IPS-NIHi7 (cell line): Measurements from ENCODE around the gene SZT2.

Experiments used
- DNase-seq: peaks from one replicate; pipeline ENCODE4 v3.0.0; 2012; ENCODE audit warnings: mixed read lengths; ENCODE audit errors: extremely low spot score

Gene SZT2

DNA sequence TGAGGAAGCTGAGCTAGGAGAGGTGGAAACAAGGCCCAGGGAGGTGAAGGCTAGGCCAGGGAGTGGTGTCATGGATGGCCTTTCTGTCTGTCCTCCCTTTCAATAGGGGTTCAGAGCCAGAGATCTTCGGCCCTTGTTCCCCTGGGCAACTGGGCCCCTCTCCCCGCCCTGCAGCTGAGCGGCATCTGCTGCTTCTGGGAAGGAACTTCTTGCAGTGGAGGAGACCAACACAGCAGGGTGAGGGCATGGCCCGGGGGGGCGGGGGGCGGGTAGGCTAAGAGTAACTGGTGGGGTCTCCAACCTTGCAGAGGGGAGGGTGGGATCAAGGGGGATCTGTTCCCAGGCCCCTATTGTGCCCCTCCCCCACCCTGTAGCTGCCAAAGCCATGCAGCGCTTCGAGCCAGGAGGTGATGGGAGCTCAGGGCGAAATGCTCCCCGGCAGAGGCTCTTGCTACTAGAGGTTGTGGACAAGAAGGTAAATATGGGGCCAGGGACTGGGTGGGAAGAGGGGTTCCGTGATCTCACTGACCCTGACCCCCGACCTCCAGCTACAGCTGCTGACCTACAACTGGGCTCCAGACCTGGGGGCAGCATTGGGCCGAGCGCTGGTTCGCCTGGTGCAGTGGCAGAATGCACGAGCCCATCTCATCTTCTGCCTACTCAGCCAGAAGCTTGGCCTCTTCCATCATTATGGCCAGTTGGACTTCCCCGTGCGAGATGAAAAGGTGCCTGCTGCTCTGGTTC, 52.4 kb downstream of the SZT2 start:
- no peak for DNase-seq

DNA sequence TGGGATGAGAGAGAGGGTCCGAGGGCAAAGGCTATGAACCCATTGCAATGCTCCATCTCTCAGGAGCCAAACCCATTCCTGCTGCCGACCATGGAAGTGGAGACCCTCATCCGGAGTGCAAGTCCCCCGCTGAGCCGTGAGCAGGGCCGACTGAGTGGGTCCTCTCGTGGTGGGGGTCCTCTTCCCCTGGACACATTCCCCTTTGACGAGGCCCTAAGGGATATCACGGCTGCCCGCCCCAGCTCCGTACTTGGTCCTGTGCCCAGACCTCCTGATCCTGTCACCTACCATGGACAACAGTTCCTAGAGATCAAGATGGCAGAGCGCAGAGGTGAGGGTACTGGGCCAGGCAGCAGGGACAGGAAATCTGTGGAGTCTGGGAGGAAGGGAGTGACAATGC, 53.1 kb downstream of the SZT2 start:
- no peak for DNase-seq

DNA sequence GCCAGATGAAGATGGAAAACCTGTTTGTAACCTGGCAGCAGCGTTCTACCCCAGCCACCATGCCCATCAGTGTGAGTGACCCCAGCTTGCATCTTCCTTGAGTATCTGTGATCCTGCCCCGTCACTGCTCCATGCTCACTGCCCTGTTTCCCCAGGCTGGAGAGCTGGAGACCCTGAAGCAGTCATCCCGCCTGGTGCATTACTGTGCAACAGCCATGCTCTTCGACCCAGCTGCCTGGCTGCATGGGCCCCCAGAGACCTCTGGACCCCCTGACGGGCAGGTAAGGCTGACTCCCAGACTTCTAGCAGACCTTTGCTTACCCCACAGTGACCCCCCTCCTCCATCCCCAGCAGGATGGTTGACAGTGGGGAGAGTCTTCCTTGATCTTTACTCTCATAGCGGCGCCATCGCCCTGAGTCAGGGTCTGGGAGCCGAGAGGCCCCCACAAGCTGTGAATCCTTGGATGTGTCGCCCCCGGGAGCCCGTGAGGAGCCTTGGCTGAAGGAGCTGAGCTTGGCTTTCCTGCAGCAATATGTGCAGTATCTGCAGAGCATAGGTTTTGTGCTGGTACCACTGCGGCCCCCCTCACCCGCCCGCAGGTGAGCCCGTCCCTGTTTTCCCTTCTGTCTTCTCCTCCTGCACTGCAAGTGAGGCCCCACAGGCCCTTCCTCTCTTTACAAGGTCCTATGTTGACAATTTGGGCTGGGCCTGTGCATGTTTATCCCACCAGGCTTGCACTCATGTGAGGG, 53.7 kb downstream of the SZT2 start:
- DNase-seq: no peak

DNA sequence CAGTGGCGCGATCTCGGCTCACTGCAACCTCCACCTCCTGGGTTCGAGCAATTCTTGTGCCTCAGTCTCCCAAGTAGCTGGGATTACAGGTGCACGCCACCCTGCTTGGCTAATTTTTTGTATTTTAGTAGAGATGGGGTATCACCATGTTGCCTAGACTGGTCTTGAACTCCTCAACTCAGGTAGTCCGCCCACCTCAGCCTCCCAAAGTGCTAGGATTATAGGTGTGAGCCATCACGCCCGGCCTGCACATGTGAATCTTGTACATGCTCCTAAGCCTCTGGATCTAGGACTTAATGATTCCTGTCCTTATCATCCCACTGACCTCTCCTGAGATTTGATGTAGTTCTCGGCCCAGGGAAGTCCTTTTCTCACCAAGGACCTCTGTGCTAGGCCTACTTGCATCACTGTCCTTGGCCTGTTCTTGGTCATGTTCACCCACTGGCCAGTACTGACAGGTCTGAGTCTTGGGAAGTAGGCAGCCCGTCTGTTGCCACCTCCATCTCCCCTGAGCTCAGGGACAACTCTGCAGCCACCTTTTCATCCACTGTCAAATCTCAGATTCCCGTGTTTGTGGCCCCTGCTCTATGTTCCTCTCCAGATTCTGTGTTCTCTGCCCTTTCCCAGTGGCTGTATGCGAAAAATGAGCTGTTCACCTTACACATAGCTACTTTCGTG, 54.6 kb downstream of the SZT2 start:
- DNase-seq: no peak

DNA sequence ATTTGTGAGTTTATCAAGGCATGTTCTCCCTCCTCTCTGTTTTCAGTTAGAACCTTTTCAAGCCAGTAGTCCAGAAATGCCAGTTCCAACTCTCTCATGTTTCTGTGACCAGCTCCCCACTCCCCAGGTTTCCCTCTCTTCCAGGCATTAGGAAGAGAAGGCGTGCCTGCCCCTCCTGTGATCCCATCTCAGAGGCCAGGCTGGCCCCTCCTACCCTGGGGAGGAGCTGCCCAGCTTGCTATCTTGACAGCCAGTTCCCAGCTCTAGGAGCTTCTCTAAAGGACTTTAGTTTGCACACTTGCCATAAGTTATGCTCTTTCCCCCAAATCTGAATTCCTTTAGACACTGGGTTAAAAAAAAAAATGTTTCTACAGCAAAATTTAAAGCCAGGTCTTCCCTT, 55.1 kb downstream of the SZT2 start:
- peak; percentile 61 for DNase-seq

DNA sequence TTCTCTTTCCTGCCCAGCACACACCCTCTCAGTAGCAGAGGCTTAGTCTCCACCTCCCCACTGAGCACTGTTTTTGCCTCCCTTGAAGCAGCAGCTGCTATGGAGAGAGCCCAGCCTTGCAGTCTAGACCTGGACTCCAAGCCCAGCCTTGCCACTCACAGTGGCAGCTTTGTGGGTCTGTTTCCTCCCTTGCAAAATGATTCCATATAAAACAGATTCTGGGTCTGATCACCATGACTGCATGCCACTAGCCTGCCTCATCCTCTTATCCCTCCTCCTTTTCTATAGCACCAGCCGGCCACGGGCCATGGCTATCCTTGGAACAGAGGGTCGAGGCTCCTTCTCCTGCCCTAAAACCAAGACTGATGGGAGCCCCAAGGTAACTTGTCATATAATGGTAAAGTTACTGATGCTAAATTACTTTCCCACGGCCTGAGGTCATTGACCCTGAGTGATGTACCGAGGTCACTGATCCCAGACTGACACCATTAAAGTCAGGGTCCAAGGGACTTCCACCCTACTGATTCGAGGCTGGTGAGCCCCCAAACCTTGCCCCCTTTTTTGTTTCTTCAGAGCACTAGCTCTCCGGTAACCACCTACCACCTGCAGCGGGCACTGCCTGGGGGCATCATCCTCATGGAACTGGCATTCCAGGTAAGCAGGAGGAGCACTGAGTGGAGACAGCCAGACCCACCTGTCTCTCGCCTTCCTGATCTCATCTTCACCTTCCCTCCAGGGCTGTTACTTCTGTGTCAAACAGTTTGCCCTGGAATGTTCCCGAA, 56.1 kb downstream of the SZT2 start:
- no peak for DNase-seq

GRCh38 chr1:43446388-43446740, 56.7 kb downstream of the SZT2 start:
- DNase-seq: no peak

DNA sequence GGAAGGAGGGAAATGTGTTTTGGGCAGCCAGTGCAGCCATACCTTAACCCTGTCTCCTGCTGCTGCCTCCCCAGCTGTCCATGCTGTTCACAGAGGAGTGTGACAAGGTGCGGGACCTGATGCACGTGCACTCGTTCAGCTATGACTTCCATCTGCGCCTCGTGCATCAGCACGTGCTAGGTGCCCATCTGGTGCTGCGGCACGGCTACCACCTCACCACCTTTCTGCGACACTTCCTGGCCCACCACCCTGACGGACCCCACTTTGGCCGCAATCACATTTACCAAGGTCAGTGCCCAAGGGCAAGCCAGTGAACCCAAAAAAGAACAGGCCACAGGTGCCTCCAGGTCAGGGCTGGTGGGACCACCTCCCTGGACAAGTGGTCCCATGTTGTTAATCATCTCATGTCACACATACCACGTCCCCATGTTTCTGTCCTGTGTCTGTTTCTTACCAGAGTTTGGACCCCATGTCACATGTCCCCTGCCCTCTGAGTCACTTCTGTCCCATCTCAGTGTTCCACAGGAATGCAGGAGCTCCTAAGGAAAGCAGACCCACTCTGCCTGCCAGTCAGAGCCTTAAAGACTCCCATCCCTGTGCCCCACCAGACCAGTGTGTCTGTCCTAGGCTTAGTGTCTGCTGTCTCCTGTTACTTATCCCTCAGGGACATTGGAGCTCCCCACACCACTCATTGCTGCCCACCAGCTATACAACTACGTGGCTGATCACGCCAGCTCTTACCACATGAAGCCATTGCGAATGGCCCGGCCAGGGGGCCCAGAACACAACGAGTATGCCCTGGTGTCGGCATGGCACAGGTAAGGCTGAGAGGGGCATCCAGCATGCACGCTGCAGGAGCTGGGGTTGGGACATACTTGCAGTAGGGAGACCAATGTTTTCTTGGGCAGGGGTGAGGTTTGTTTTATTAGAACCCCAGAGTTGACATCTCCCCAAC, 57.5 kb downstream of the SZT2 start:
- no peak for DNase-seq

- DNase-seq: no peak
Observed at GRCh38 chr1:43447891-43448708, 58.4 kb downstream of the SZT2 start.

- no peak for DNase-seq
Observed at GRCh38 chr1:43448955-43449707, 59.4 kb downstream of the SZT2 start.

DNA sequence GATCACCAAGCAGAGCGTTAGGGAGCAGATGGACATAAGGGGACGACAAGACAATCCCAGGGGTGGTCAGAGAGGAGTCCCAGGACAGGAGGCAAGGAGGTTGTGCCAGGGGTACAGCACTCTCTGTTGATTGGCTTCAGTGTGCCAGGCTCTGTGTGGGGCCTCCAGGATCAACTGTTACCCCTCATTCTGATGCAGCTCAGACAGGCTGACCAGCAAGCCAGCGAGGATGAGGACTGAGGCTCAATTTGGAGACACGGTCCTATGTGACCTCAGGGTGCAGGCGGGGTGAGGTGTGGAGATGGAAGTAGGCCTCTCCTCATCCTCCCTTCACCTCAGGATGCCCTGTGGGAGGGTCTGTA, 60.0 kb downstream of the SZT2 start:
- DNase-seq: no peak

- no peak for DNase-seq
Observed at GRCh38 chr1:43450251-43450941, 60.7 kb downstream of the SZT2 start.

- DNase-seq: no peak
Observed at GRCh38 chr1:43451157-43451591, 61.5 kb downstream of the SZT2 start.

- no peak for DNase-seq
Observed at GRCh38 chr1:43451701-43452532, 62.2 kb downstream of the SZT2 start.

GRCh38 chr1:43452789-43453441, 63.2 kb downstream of the SZT2 start:
- peak; percentile 78 for DNase-seq

GRCh38 chr1:43453442-43454269, 64.0 kb downstream of the SZT2 start, which contains the start of gene HYI:
Gene HYI (minus strand): TSS chr1:43453931. CDS start chr1:43453793, 138 bp downstream.
- peak; percentile 89 for DNase-seq
